Peyer's patch (tissue), 4 donors: ENCODE measurements around the gene CBX1. TPM values are rescaled to one million over a fixed set of nuclear protein-coding genes. Genes with fewer than 3 reads are reported as not detected.
"Not testable (repeated sequence)": the region's sequence is repeated elsewhere in the genome, so short reads cannot be mapped to it uniquely, and the experiment has no call there.

Experiments
- DNase-seq, 3 donors: peaks; one replicate each; pipeline ENCODE4 v3.0.0-alpha.2; 2017 to 2019
- H3K27ac ChIP-seq, 4 donors: fragments of 200-600 bp; sonication (generic); one replicate each; pipeline ENCODE4 v1.5.1; 2016 to 2019
- H3K27me3 ChIP-seq, 2 donors: fragments of 200-600 bp; sonication (generic); one replicate each; pipeline ENCODE4 v1.5.1; 2019
- H3K36me3 ChIP-seq, 3 donors: fragments of 200-600 bp; sonication (generic); one replicate each; pipeline ENCODE4 v1.5.1; 2016 to 2019
- H3K4me1 ChIP-seq, 4 donors: fragments of 200-600 bp; sonication (generic); one replicate each; pipeline ENCODE4 v1.5.1; 2016 to 2019
- H3K4me3 ChIP-seq, 4 donors: fragments of 200-600 bp; sonication (generic); 1 replicate in 3 of 4; 2 replicates in 1 of 4; pipeline ENCODE4 v1.5.1; 2016 to 2019; ENCODE audit warnings: mild to moderate bottlenecking in 1 of 4
- H3K9me3 ChIP-seq, 4 donors: fragments of 200-600 bp; sonication (generic); one replicate each; pipeline ENCODE4 v1.5.1; 2016 to 2019; ENCODE audit warnings: mild to moderate bottlenecking in 1 of 4
- POLR2A ChIP-seq, 2 donors: fragments of 450-650 bp; IDR thresholded peaks; one replicate each; pipeline ENCODE4 v1.5.1; 2017; ENCODE audit warnings: antibody characterized with exemption in 2 of 2, mild to moderate bottlenecking in 2 of 2, moderate library complexity in 2 of 2
- total RNA-seq, 4 donors: library from RNA; depleted of rRNA; stranded (reverse); fragments of >200 nt; gene quantifications; one replicate each; pipeline ENCODE4 v1.1.0, GENCODE V29; 2016
- TF ChIP-seq, protein P1 (sequence below), 6 experiments: fragments of 450-650 bp in 4 of 6; fragments of 200-600 bp in 2 of 6; sonication (generic) in 1 of 6; IDR thresholded peaks; one replicate each; pipeline ENCODE4 v1.5.1; 2017 to 2019; ENCODE audit warnings: antibody characterized with exemption in 6 of 6, mild to moderate bottlenecking in 3 of 6, moderate library complexity in 1 of 6

CBX1 gene
- total RNA-seq, 4 donors from 2014 or later, result 7.2 to 14.0 (median 8.5) TPM

DNA sequence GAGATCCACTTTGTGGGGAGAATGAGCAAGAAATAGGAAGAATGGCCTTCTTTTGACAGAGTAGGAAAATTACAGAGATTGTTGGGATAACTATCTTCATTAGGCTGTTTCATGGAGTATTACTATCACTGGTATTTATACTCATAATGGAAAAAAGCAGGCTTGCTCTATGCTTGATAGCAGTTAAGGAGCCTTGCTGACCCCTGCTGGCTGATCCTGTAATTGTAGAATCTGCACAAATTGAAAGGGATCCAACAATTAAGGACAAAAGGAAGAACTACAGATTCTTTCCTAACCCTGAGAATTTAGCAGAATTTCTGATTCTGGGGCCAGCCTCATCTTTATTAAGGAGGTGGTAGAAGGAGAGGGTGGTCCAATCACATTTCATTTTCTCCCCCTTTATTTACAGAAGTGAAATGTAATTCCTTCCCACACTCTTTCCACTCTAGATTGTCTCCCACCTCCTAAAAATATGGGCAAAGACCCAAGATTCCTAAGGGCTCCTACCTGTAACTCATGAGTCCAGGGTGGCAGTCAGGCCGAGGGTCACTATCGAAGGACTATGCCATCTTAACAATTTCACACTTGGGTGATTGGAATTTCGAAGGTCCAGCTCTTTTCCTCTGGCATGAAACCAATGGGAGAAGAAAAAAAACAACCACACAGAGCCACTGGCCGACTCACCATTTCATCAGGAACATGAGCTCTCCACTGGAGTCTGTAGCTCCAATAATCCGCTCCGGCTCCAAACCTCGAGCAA is 26.8 kb downstream of the CBX1 start:
- peaks cover 0 to 52% (median 0%) of the 10 kb centered on the region in 3 donors for H3K36me3 ChIP-seq
- no peak for TF ChIP-seq POLR2A (IDR thresholded peaks at IDR 0.05)
- TF ChIP-seq, protein P1, sequence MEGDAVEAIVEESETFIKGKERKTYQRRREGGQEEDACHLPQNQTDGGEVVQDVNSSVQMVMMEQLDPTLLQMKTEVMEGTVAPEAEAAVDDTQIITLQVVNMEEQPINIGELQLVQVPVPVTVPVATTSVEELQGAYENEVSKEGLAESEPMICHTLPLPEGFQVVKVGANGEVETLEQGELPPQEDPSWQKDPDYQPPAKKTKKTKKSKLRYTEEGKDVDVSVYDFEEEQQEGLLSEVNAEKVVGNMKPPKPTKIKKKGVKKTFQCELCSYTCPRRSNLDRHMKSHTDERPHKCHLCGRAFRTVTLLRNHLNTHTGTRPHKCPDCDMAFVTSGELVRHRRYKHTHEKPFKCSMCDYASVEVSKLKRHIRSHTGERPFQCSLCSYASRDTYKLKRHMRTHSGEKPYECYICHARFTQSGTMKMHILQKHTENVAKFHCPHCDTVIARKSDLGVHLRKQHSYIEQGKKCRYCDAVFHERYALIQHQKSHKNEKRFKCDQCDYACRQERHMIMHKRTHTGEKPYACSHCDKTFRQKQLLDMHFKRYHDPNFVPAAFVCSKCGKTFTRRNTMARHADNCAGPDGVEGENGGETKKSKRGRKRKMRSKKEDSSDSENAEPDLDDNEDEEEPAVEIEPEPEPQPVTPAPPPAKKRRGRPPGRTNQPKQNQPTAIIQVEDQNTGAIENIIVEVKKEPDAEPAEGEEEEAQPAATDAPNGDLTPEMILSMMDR (IDR thresholded peaks at IDR 0.05), result peak; percentile 35 to 98 (median 94)
- H3K27me3 ChIP-seq, result no peaks in the 10 kb centered on the region
- H3K9me3 ChIP-seq, result no peaks in the 10 kb centered on the region
- H3K4me1 ChIP-seq, result no peaks in the 10 kb centered on the region
- peak in 2 of 3 donors; percentile 79 to 94 for DNase-seq
- no peak overlapping the region for H3K4me3 ChIP-seq
- no peak overlapping the region for H3K27ac ChIP-seq

GRCh38 chr17:48073566-48074094 is 27.6 kb downstream of the CBX1 start:
- H3K4me1 ChIP-seq, H3K27me3 ChIP-seq, H3K27ac ChIP-seq, H3K4me3 ChIP-seq, H3K9me3 ChIP-seq, DNase-seq: not testable (repeated sequence)
- peaks cover 0 to 55% (median 0%) of the 10 kb centered on the region in 3 donors for H3K36me3 ChIP-seq

DNA sequence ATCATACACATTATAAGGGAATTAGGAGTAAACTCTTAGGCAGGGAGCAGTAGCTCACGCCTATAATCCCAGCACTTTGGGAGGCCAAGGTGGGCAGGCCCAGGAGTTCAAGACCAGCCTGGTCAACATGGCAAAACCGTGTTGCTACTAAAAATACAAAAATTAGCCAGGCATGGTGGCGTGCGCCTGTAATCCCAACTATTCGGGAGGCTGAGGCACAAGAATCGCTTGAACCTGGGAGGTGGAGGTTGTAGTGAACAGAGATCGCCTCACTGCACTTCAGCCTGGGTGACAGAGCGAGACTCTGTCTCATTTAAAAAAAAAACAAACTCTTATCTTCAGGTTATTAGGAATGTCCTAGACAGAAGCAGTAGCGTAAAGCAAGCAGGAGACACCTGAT is 28.5 kb downstream of the CBX1 start:
- H3K36me3 ChIP-seq, result peaks cover 0 to 63% (median 0%) of the 10 kb centered on the region in 3 donors
- H3K9me3 ChIP-seq, H3K4me1 ChIP-seq, H3K4me3 ChIP-seq, H3K27ac ChIP-seq, H3K27me3 ChIP-seq, DNase-seq: not testable (repeated sequence)

- Histone ChIP-seq H3K4me3 (no peak overlapping the region), H3K9me3 (no peaks in the 10 kb centered on the region), H3K36me3 (peaks cover 0 to 70% (median 0%) of the 10 kb centered on the region in 3 donors), H3K27ac (no peak overlapping the region), H3K27me3 (no peaks in the 10 kb centered on the region), H3K4me1 (no peaks in the 10 kb centered on the region)
- TF ChIP-seq, protein P1 (IDR thresholded peaks at IDR 0.05), result no peak
- no peak for TF ChIP-seq POLR2A (IDR thresholded peaks at IDR 0.05)
- no peak for DNase-seq
Measured at GRCh38 chr17:48071654-48072053, 29.6 kb downstream of the CBX1 start.

GRCh38 chr17:48070195-48070594 is 31.1 kb downstream of the CBX1 start:
- H3K36me3 ChIP-seq, result peaks cover 0 to 70% (median 0%) of the 10 kb centered on the region in 3 donors

DNA sequence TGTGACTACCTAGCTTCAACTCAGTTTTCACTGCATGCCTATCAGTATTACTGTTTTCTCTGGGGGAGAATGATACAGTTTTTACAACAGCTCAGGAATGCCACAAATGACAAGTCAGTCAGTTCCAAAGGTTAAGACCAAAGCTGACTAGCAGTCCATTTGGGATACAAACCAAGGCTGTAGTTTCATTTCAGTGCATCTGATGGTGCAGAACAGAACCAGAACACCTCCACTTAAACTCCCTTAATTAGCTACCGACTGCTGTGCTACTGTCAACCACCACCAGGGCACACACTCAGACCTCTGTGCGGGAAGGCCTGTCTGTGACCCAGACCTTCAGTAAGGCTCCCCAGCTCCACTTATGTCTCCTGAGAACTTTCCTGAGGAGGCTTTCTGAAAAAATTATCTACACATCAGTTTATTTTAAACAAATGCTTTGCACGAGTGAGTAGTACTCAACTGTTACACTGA is 32.8 kb downstream of the CBX1 start:
- Histone ChIP-seq H3K36me3 (peaks cover 0 to 72% (median 0%) of the 10 kb centered on the region in 3 donors), H3K4me3 (no peak overlapping the region), H3K9me3 (no peaks in the 10 kb centered on the region), H3K27me3 (no peaks in the 10 kb centered on the region), H3K27ac (no peak overlapping the region), H3K4me1 (no peaks in the 10 kb centered on the region)
- TF ChIP-seq, protein P1 (IDR thresholded peaks at IDR 0.05), result peak in 3 of 6 experiments; percentile 11 to 41 (median 40)
- no peak for TF ChIP-seq POLR2A (IDR thresholded peaks at IDR 0.05)
- DNase-seq, result peak in 1 of 3 donors; percentile 44

More at GRCh38 chr17:48070195-48070594, 31.1 kb downstream of the CBX1 start:
- Histone ChIP-seq H3K27ac (no peak overlapping the region), H3K27me3 (no peaks in the 10 kb centered on the region), H3K4me1 (no peaks in the 10 kb centered on the region), H3K9me3 (no peaks in the 10 kb centered on the region), H3K4me3 (no peak overlapping the region)
- DNase-seq, result no peak
- TF ChIP-seq, protein P1 (IDR thresholded peaks at IDR 0.05), result no peak
- TF ChIP-seq POLR2A (IDR thresholded peaks at IDR 0.05), result no peak

GRCh38 chr17:48067808-48068207 is 33.5 kb downstream of the CBX1 start:
- peaks cover 0 to 73% (median 0%) of the 10 kb centered on the region in 3 donors for H3K36me3 ChIP-seq
- not testable (repeated sequence) for H3K9me3 ChIP-seq, H3K4me3 ChIP-seq, H3K27me3 ChIP-seq, H3K4me1 ChIP-seq, DNase-seq, H3K27ac ChIP-seq
